ENCODE results near the gene SEMA6D. TPM values are rescaled to one million over a fixed set of nuclear protein-coding genes. Genes with fewer than 3 reads are reported as not detected.

Gene SEMA6D
- total RNA-seq, 2 donors from 2014 or later = 12.2 to 14.3 TPM

GRCh38 chr15:47820057-47820746, 102.9 kb downstream of the SEMA6D start:
- no peak for TF ChIP-seq CTCF (IDR thresholded peaks at IDR 0.05)
- Histone ChIP-seq H3K9me3 (no peaks in the 10 kb centered on the region), H3K36me3 (no peaks in the 10 kb centered on the region), H3K4me1 (peaks cover 0 to 14% of the 10 kb centered on the region in 2 donors), H3K27ac (peak overlapping the region in 1 of 2 donors; percentile 37), H3K27me3 (no peaks in the 10 kb centered on the region), H3K4me3 (no peak overlapping the region)
- DNase-seq (ENCODE audit: low spot score) = no peak

DNA sequence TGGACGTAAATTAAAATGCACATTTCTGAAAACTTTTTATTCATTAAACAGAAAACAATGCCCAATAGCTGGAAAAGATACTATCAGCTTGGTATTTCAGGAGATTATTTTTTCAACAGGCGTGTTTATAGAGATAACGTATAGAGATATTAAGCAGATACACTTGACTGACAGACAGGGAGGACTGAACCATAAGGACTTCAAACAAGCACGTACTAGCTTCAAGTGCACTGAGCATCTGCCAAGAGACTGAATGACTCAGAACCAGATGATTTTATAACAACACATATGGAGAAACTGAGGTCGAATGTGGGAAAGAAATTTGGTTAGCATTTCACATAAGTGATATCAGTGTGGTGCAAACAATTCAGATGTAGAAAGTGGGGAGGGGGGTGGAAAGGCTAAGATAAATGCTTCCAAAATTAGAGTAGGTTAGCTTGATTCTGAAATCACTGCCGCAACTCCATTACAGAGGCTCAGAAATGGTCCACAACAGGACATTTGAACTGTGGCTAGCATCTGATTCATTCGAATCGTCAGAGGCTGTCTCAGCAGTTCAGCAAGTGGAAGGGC, 103.5 kb downstream of the SEMA6D start:
- Histone ChIP-seq H3K4me3 (no peak overlapping the region), H3K27me3 (no peaks in the 10 kb centered on the region), H3K36me3 (no peaks in the 10 kb centered on the region), H3K27ac (peak overlapping the region in 1 of 2 donors; percentile 37), H3K4me1 (peaks cover 0 to 14% of the 10 kb centered on the region in 2 donors), H3K9me3 (no peaks in the 10 kb centered on the region)
- TF ChIP-seq CTCF (IDR thresholded peaks at IDR 0.05) = no peak
- DNase-seq (ENCODE audit: low spot score) = no peak

DNA sequence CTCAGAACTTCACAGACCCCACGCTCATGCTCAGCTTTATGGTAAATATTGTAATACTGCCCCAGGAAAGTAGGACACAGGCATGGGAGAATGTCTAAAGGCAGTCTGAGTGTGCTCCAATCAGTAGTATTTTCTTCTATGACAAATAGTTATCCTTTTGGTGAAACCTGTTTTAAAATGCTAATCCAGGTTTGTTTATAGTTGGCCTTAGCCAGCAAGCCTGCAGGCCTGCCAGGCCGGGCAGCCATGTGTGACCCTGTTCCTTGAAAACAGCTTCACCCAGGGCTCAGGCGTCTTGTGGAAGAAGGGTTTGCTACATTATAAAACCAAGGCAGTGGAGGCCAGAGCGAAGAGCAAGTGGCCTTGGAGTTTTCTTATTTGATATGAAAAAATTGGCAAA, 104.7 kb downstream of the SEMA6D start:
- no peaks in the 10 kb centered on the region for H3K9me3 ChIP-seq
- no peak overlapping the region for H3K4me3 ChIP-seq
- no peak for TF ChIP-seq CTCF (IDR thresholded peaks at IDR 0.05)
- H3K4me1 ChIP-seq = peaks cover 0 to 14% of the 10 kb centered on the region in 2 donors
- no peaks in the 10 kb centered on the region for H3K27me3 ChIP-seq
- peak overlapping the region in 1 of 2 donors; percentile 37 for H3K27ac ChIP-seq
- no peak for DNase-seq (ENCODE audit: low spot score)
- no peaks in the 10 kb centered on the region for H3K36me3 ChIP-seq

All from right atrium auricular region (tissue), 2 donors.